ENCODE data around the gene MEGF11.

- TF ChIP-seq CTCF (IDR thresholded peaks at IDR 0.05) (no peak), EP300 (IDR thresholded peaks at IDR 0.05) (no peak), POLR2A (IDR thresholded peaks at IDR 0.05) (no peak)
Observed at GRCh38 chr15:66096688-66097058, 156.9 kb downstream of the MEGF11 start.
